Measurements from ENCODE around the gene CSTPP1.

CSTPP1 gene

GRCh38 chr11:47061429-47062178, 125.0 kb downstream of the CSTPP1 start:
- Histone ChIP-seq H3K36me3 (ENCODE audit: low read length) (no peaks in the 10 kb centered on the region; the same call in 1 of the 2 replicates), H3K27ac (ENCODE audit: low read depth, low read length) (no peak overlapping the region), H3K27me3 (ENCODE audit: low read length) (no peaks in the 10 kb centered on the region), H3K9ac (ENCODE audit: low read length) (no peak overlapping the region), H3K9me3 (ENCODE audit: insufficient read depth, low read length) (no peaks in the 10 kb centered on the region), H3K4me3 (ENCODE audit: insufficient read depth, low read length, poor library complexity, severe bottlenecking) (no peak overlapping the region), H2AFZ (ENCODE audit: low read depth, low read length, severe bottlenecking) (no peak overlapping the region), H3F3A (ENCODE audit: insufficient read depth) (no peaks in the 10 kb centered on the region), H3K4me2 (ENCODE audit: low read depth, low read length, poor library complexity, severe bottlenecking) (no peak overlapping the region), H4K20me1 (ENCODE audit: low read depth, low read length) (no peaks in the 10 kb centered on the region), H3K9me2 (replicated peaks; ENCODE audit: insufficient read depth, low read length) (no peaks in the 10 kb centered on the region), H3K79me2 (ENCODE audit: insufficient read depth, low read length) (no peaks in the 10 kb centered on the region)
- no peak for TF ChIP-seq EZH2phosphoT487 (conservative IDR thresholded peaks at IDR 0.05; ENCODE audit: low read length)
- no peak for TF ChIP-seq CTCF (IDR thresholded peaks at IDR 0.05; ENCODE audit: insufficient read depth, low read length, poor library complexity, severe bottlenecking)

GRCh38 chr11:47062736-47063135, 126.2 kb downstream of the CSTPP1 start:
- Histone ChIP-seq H3F3A (ENCODE audit: insufficient read depth) (no peaks in the 10 kb centered on the region), H3K9ac (ENCODE audit: low read length) (no peak overlapping the region), H3K4me3 (ENCODE audit: insufficient read depth, low read length, poor library complexity, severe bottlenecking) (no peak overlapping the region), H4K20me1 (ENCODE audit: low read depth, low read length) (no peaks in the 10 kb centered on the region), H3K27ac (ENCODE audit: low read depth, low read length) (no peak overlapping the region), H3K9me3 (ENCODE audit: insufficient read depth, low read length) (no peaks in the 10 kb centered on the region), H3K4me2 (ENCODE audit: low read depth, low read length, poor library complexity, severe bottlenecking) (no peak overlapping the region), H3K9me2 (replicated peaks; ENCODE audit: insufficient read depth, low read length) (no peaks in the 10 kb centered on the region), H3K27me3 (ENCODE audit: low read length) (no peaks in the 10 kb centered on the region), H2AFZ (ENCODE audit: low read depth, low read length, severe bottlenecking) (no peak overlapping the region), H3K36me3 (ENCODE audit: low read length) (no peaks in the 10 kb centered on the region; the same call in 1 of the 2 replicates), H3K79me2 (ENCODE audit: insufficient read depth, low read length) (no peaks in the 10 kb centered on the region)
- no peak for TF ChIP-seq CTCF (IDR thresholded peaks at IDR 0.05; ENCODE audit: insufficient read depth, low read length, poor library complexity, severe bottlenecking)

GRCh38 chr11:47067401-47067800, 130.8 kb downstream of the CSTPP1 start:
- Histone ChIP-seq H2AFZ (ENCODE audit: low read depth, low read length, severe bottlenecking) (no peak overlapping the region), H3K4me3 (ENCODE audit: insufficient read depth, low read length, poor library complexity, severe bottlenecking) (no peak overlapping the region), H3F3A (ENCODE audit: insufficient read depth) (no peaks in the 10 kb centered on the region), H3K79me2 (ENCODE audit: insufficient read depth, low read length) (no peaks in the 10 kb centered on the region), H3K27me3 (ENCODE audit: low read length) (no peaks in the 10 kb centered on the region), H4K20me1 (ENCODE audit: low read depth, low read length) (no peaks in the 10 kb centered on the region), H3K9ac (ENCODE audit: low read length) (no peak overlapping the region), H3K4me2 (ENCODE audit: low read depth, low read length, poor library complexity, severe bottlenecking) (no peak overlapping the region), H3K27ac (ENCODE audit: low read depth, low read length) (no peak overlapping the region), H3K9me2 (replicated peaks; ENCODE audit: insufficient read depth, low read length) (no peaks in the 10 kb centered on the region), H3K9me3 (ENCODE audit: insufficient read depth, low read length) (no peaks in the 10 kb centered on the region), H3K36me3 (ENCODE audit: low read length) (no peaks in the 10 kb centered on the region)
- TF ChIP-seq CTCF (IDR thresholded peaks at IDR 0.05; ENCODE audit: insufficient read depth, low read length, poor library complexity, severe bottlenecking) (no peak), EZH2phosphoT487 (conservative IDR thresholded peaks at IDR 0.05; ENCODE audit: low read length) (no peak)
